Measurements from ENCODE around the gene CBX1. TPM values are rescaled to one million over a fixed set of nuclear protein-coding genes. Genes with fewer than 3 reads are reported as not detected.

The CBX1 gene
- total RNA-seq, 1 experiment from 2014 or later = 157 TPM

- H3K27ac ChIP-seq (ENCODE audit: low read length) = no peak overlapping the region
- no peak overlapping the region for H3K4me3 ChIP-seq (ENCODE audit: low read depth in 2 of 2, low read length in 2 of 2)
- peaks cover 7% of the 10 kb centered on the region for H3K36me3 ChIP-seq (ENCODE audit: control insufficient read depth, insufficient read depth, low read length)
- ChIA-PET POLR2A (interaction anchor here (0.6 kb wide), 2 partner anchors 9 to 10 kb away, joined by 4 to 5 read pairs; partner anchors contain the start of gene NFE2L1), CTCF (interaction anchor here (1.0 to 1.4 kb wide), 2 partner anchors 11 to 27 kb away, joined by 3 read pairs; partner anchors contain the start of gene NFE2L1)
- DNase-seq (ENCODE audit: low read depth, low spot score) (no peak), ATAC-seq (no peak)
- peaks cover 20% of the 10 kb centered on the region for H3K4me1 ChIP-seq (ENCODE audit: control insufficient read depth, insufficient read depth, low read length)
- in situ Hi-C loops (cut with HindIII; ENCODE audit: low pct_unique_long_range_greater_than_20kb, low sequenced_read_pairs) (no loop called here), intact Hi-C loops (cut with micrococcal nuclease; ENCODE audit: unreplicated experiment) (no loop called here)
- H3K27me3 ChIP-seq (ENCODE audit: control insufficient read depth, insufficient read depth, low read length) = no peaks in the 10 kb centered on the region
- TF ChIP-seq TCF7L2 (IDR thresholded peaks at IDR 0.05; ENCODE audit: low read depth, low read length) (no peak), POLR2AphosphoS5 (IDR thresholded peaks at IDR 0.05; ENCODE audit: low read depth, low read length) (no peak), CTCF (IDR thresholded peaks at IDR 0.05) (no peak), REST (IDR thresholded peaks at IDR 0.05; ENCODE audit: insufficient read depth in 1 of 2, low read depth in 2 of 2, low read length in 1 of 2) (no peak), SIN3A (IDR thresholded peaks at IDR 0.05; ENCODE audit: borderline replicate concordance, insufficient read depth, low read depth, low read length) (no peak)
- BruUV-seq (replicated peaks) = no TSS peak
- no peaks in the 10 kb centered on the region for H3K9me3 ChIP-seq (ENCODE audit: control insufficient read depth, insufficient read depth, low read depth, low read length)
These were observed 42.7 kb downstream of the CBX1 start for GRCh38 chr17:48058393-48059124.

GRCh38 chr17:48057626-48058025 is 43.7 kb downstream of the CBX1 start:
- in situ Hi-C loops (cut with HindIII; ENCODE audit: low pct_unique_long_range_greater_than_20kb, low sequenced_read_pairs) = no loop called here
- no peak overlapping the region for H3K27ac ChIP-seq (ENCODE audit: low read length)
- ChIA-PET CTCF (interaction anchor here (1.4 kb wide), 1 partner anchor 10 kb away, joined by 3 read pairs; the partner anchor contains the start of gene NFE2L1), POLR2A (interaction anchor here (0.6 kb wide), 2 partner anchors 9 to 10 kb away, joined by 4 to 5 read pairs; partner anchors contain the start of gene NFE2L1)
- H3K9me3 ChIP-seq (ENCODE audit: control insufficient read depth, insufficient read depth, low read depth, low read length) = no peaks in the 10 kb centered on the region
- H3K4me3 ChIP-seq (ENCODE audit: low read depth in 2 of 2, low read length in 2 of 2) = no peak overlapping the region
- no TSS peak for BruUV-seq (replicated peaks)
- ATAC-seq (no peak), DNase-seq (ENCODE audit: low read depth, low spot score) (no peak)
- TF ChIP-seq POLR2AphosphoS5 (IDR thresholded peaks at IDR 0.05; ENCODE audit: low read depth, low read length) (no peak), SIN3A (IDR thresholded peaks at IDR 0.05; ENCODE audit: borderline replicate concordance, insufficient read depth, low read depth, low read length) (no peak), CTCF (IDR thresholded peaks at IDR 0.05) (no peak), TCF7L2 (IDR thresholded peaks at IDR 0.05; ENCODE audit: low read depth, low read length) (no peak), REST (IDR thresholded peaks at IDR 0.05; ENCODE audit: insufficient read depth in 1 of 2, low read depth in 2 of 2, low read length in 1 of 2) (no peak)
- peaks cover 30% of the 10 kb centered on the region for H3K4me1 ChIP-seq (ENCODE audit: control insufficient read depth, insufficient read depth, low read length)
- intact Hi-C loops (cut with micrococcal nuclease; ENCODE audit: unreplicated experiment) = no loop called here
- H3K27me3 ChIP-seq (ENCODE audit: control insufficient read depth, insufficient read depth, low read length) = no peaks in the 10 kb centered on the region
- peaks cover 7% of the 10 kb centered on the region for H3K36me3 ChIP-seq (ENCODE audit: control insufficient read depth, insufficient read depth, low read length)
